GM12878 (cell line): ENCODE data around the gene MAST3. TPM values are rescaled to one million over a fixed set of nuclear protein-coding genes. Genes with fewer than 3 reads are reported as not detected.
A peak's percentile ranks its signal among the peaks of the same experiment; 100 is the strongest.

Experiments
- ATAC-seq: fragments of 200-7000 bp; cut with Tn5 transposase; 3 replicates; pipeline ENCODE4 v1.9.1; 2020; ENCODE audit warnings: mild to moderate bottlenecking, moderate library complexity
- BruUV-seq: library from RNA; stranded (reverse); fragments of 400-500 nt; replicated peaks from 2 replicates; lab custom pipeline; 2021; lab: Mats Ljungman, UMichigan
- CTCF ChIA-PET: fragments of 300-600 bp; sonication (Branson Sonifier 250); formaldehyde crosslinking; extraction: SDS; loops from one replicate; lab custom pipeline; 2021; ENCODE audit warnings: inconsistent platforms; lab: Yijun Ruan, JAX
- POLR2A ChIA-PET: fragments of 350-600 bp; formaldehyde crosslinking; extraction: SDS; loops from one replicate; lab custom pipeline; 2021; ENCODE audit warnings: inconsistent platforms; lab: Charles Lee
- RAD21 ChIA-PET: fragments of 300-600 bp; sonication (Branson Sonifier 250); formaldehyde crosslinking; loops from one replicate; lab custom pipeline; 2023; ENCODE audit warnings: antibody characterized with exemption; ENCODE audit not compliant: unreplicated experiment; lab: Charles Lee
- SMC1A ChIA-PET: fragments of 300-600 bp; sonication (Branson Sonifier 250); formaldehyde crosslinking; loops from one replicate; lab custom pipeline; 2023; ENCODE audit not compliant: unreplicated experiment, uncharacterized antibody; lab: Charles Lee
- DNase-seq: peaks from one replicate; pipeline ENCODE4 v3.0.0-alpha.2; 2011; ENCODE audit warnings: low read depth, low spot score
- FAIRE-seq: peaks from 3 replicates; lab custom pipeline; 2011; peaks lifted over from hg19 to GRCh38; lab: Jason Lieb, UNC
- H2AFZ ChIP-seq: 2 replicates; pipeline ENCODE4 v1.6.0; 2011; ENCODE audit warnings: low read depth, low read length, control low read depth; ENCODE audit not compliant: control insufficient read depth
- H3K27ac ChIP-seq: 2 replicates; pipeline ENCODE4 v1.5.1; 2011; ENCODE audit warnings: control low read depth; ENCODE audit not compliant: control insufficient read depth, insufficient read depth
- H3K27me3 ChIP-seq, 2 experiments: replicated peaks in 1 of 2; 2 replicates each; pipeline versions ENCODE4 v1.6.0 to v1.6.1; 2011; ENCODE audit warnings: low read length in 1 of 2; ENCODE audit not compliant: control insufficient read depth in 2 of 2, insufficient read depth in 2 of 2
- H3K36me3 ChIP-seq, 2 experiments: 2 replicates each; pipeline ENCODE4 v1.5.1; 2011; ENCODE audit warnings: low read length in 1 of 2; ENCODE audit not compliant: control insufficient read depth in 2 of 2, insufficient read depth in 2 of 2
- H3K4me1 ChIP-seq: 2 replicates; pipeline ENCODE4 v1.6.1; 2011; ENCODE audit warnings: mild to moderate bottlenecking, low read length, moderate library complexity, mixed read lengths; ENCODE audit not compliant: control insufficient read depth, insufficient read depth
- H3K4me2 ChIP-seq: 2 replicates; pipeline ENCODE4 v1.6.0; 2011; ENCODE audit warnings: control low read depth; ENCODE audit not compliant: control insufficient read depth, insufficient read depth
- H3K4me3 ChIP-seq: fragments of 200-600 bp; sonication (generic); 2 replicates; pipeline ENCODE4 v1.5.1; 2016
- H3K79me2 ChIP-seq: 2 replicates; pipeline ENCODE4 v1.6.0; 2011; ENCODE audit warnings: low read length; ENCODE audit not compliant: control insufficient read depth, insufficient read depth
- H3K9ac ChIP-seq: 2 replicates; pipeline ENCODE4 v1.8.0; 2011; ENCODE audit warnings: low read length, control low read depth, mixed read lengths; ENCODE audit not compliant: control insufficient read depth, insufficient read depth
- H3K9me3 ChIP-seq: replicated peaks from 3 replicates; pipeline ENCODE4 v1.5.1; 2011; ENCODE audit warnings: mild to moderate bottlenecking, low read length; ENCODE audit not compliant: control insufficient read depth, insufficient read depth
- H4K20me1 ChIP-seq: 2 replicates; pipeline ENCODE4 v1.6.0; 2011; ENCODE audit not compliant: control insufficient read depth, insufficient read depth
- CBFB ChIP-seq: IDR thresholded peaks from 2 replicates; pipeline ENCODE4 v1.6.1; 2016; ENCODE audit warnings: antibody characterized with exemption, low read depth
- CHD4 ChIP-seq: fragments of 200-600 bp; sonication (generic); IDR thresholded peaks from 2 replicates; pipeline ENCODE4 v1.6.1; 2016; ENCODE audit warnings: mild to moderate bottlenecking
- FOXK2 ChIP-seq: fragments of 450-650 bp; IDR thresholded peaks from 2 replicates; pipeline ENCODE4 v1.6.1; 2017; ENCODE audit warnings: mild to moderate bottlenecking, moderate library complexity
- HCFC1 ChIP-seq: fragments of 150-350 bp; IDR thresholded peaks from 2 replicates; pipeline ENCODE4 v1.6.1; 2014; ENCODE audit warnings: low read length
- HDAC2 ChIP-seq: fragments of 200-600 bp; sonication (generic); IDR thresholded peaks from 2 replicates; pipeline ENCODE4 v1.6.1; 2017
- JUNB ChIP-seq: IDR thresholded peaks from 2 replicates; pipeline ENCODE4 v1.6.1; 2016; ENCODE audit warnings: antibody characterized with exemption, mild to moderate bottlenecking
- KDM1A ChIP-seq: fragments of 200-600 bp; sonication (generic); IDR thresholded peaks from 2 replicates; pipeline ENCODE4 v1.6.1; 2016; ENCODE audit warnings: borderline replicate concordance
- POLR2AphosphoS5 ChIP-seq: IDR thresholded peaks from 2 replicates; pipeline ENCODE4 v1.6.1; 2011; ENCODE audit warnings: mild to moderate bottlenecking, low read length, inconsistent platforms
- SIN3A ChIP-seq: IDR thresholded peaks from 2 replicates; pipeline ENCODE4 v1.6.1; 2012; ENCODE audit warnings: low read depth, low read length, improper control_type of control experiment
- SMARCA5 ChIP-seq: fragments of 450-650 bp; IDR thresholded peaks from 2 replicates; pipeline ENCODE4 v1.6.1; 2017; ENCODE audit warnings: mild to moderate bottlenecking
- STAT3 ChIP-seq: IDR thresholded peaks from 2 replicates; pipeline ENCODE4 v1.6.1; 2011; ENCODE audit warnings: low read depth, low read length, improper control_type of control experiment
- YY1 ChIP-seq: IDR thresholded peaks from 2 replicates; pipeline ENCODE4 v1.6.1; 2011; ENCODE audit warnings: low read depth, mild to moderate bottlenecking, low read length
- ZBED1 ChIP-seq: IDR thresholded peaks from 2 replicates; pipeline ENCODE4 v1.6.1; 2016; ENCODE audit warnings: borderline replicate concordance
- ZNF24 ChIP-seq: fragments of 450-650 bp; IDR thresholded peaks from 2 replicates; pipeline ENCODE4 v1.6.1; 2017; ENCODE audit warnings: antibody characterized with exemption, mild to moderate bottlenecking
- WGBS: methylation state at CpG from one replicate; pipeline ENCODE4 v1.1.6; 2016; ENCODE audit warnings: low lambda C conversion rate; ENCODE audit not compliant: insufficient replicate concordance, insufficient coverage; ENCODE audit errors: missing lambda C conversion rate; 5-methylcytosine and 5-hydroxymethylcytosine counted together
- in situ Hi-C: fragments of 300-500 bp; cut with MboI; formaldehyde crosslinking; loops from 9 replicates; pipeline ENCODE4 v1.14.3; 2018; ENCODE audit warnings: mixed read lengths
- intact Hi-C: fragments of 100-400 bp; cut with micrococcal nuclease; formaldehyde crosslinking; loops from one replicate; pipeline ENCODE4 v1.14.2; 2022; ENCODE audit not compliant: unreplicated experiment
- polyA plus RNA-seq, 11 experiments: library from polyadenylated mRNA; depleted of rRNA in 4 of 11; unstranded in 6 of 11; stranded (reverse) in 5 of 11; fragments of >200 nt; fragmentation: Nextera tagmentation in 4 of 11; fragmentation: Illumina TruSeq in 1 of 11; extraction: Ambion mirVana in 4 of 11; extraction: Trizol in 1 of 11; gene quantifications; 1 replicate in 1 of 11; 2 replicates in 10 of 11; pipeline versions ENCODE4 v1.2.1 to v1.2.3, GENCODE V29; 2011 to 2016; ENCODE audit warnings: inconsistent platforms in 2 of 11, missing spikeins in 2 of 11, low read depth in 1 of 11
- total RNA-seq, 4 experiments: library from RNA; depleted of rRNA in 3 of 4; stranded (reverse); fragments of >200 nt in 3 of 4; fragmentation: Illumina TruSeq in 1 of 4; extraction: Trizol in 1 of 4; gene quantifications; 2 replicates each; pipeline versions ENCODE4 v1.2.1 to v1.2.3, GENCODE V29; 2013 to 2021
- TF ChIP-seq, protein P1 (sequence below): fragments of 450-650 bp; IDR thresholded peaks from 2 replicates; pipeline ENCODE4 v1.6.1; 2016; ENCODE audit warnings: mild to moderate bottlenecking

Gene MAST3
- total and polyA plus RNA-seq, 10 of the 15 experiments (the other 5 are each of a cell fraction or from before 2014, with no cell fraction given) = 3.0 to 22.2 (median 7.5) TPM

DNA sequence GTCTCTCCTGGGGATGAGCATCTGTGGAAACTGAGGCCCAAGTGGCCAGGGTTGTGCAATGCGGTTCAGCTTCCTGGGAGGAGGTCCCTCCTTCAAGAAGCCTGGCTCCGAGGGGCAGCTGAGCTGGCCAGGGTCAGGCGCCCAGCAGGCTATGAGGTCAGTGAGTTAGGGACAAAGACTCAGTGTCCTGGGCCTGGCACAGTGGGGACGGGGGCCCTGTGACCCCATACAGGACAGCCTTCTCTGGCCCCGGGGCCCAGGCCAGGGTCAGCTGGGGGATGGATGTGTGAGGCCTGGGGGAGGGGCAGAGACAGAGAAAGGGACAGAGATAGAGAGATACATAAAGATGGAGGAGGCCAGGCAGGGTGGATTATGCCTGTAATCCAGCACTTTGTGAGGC, 7.9 kb upstream of the MAST3 start:
- no peak overlapping the region for H3K9ac ChIP-seq
- ChIA-PET RAD21 (interaction anchor here (1.1 to 3.6 kb wide), 3 partner anchors 9 to 62 kb away, joined by 3 to 37 read pairs (median 6); partner anchors contain the start of gene MAST3), SMC1A (interaction anchor here (5.0 kb wide), 1 partner anchor 9 kb away, joined by 30 read pairs; the partner anchor contains the start of gene MAST3)

DNA sequence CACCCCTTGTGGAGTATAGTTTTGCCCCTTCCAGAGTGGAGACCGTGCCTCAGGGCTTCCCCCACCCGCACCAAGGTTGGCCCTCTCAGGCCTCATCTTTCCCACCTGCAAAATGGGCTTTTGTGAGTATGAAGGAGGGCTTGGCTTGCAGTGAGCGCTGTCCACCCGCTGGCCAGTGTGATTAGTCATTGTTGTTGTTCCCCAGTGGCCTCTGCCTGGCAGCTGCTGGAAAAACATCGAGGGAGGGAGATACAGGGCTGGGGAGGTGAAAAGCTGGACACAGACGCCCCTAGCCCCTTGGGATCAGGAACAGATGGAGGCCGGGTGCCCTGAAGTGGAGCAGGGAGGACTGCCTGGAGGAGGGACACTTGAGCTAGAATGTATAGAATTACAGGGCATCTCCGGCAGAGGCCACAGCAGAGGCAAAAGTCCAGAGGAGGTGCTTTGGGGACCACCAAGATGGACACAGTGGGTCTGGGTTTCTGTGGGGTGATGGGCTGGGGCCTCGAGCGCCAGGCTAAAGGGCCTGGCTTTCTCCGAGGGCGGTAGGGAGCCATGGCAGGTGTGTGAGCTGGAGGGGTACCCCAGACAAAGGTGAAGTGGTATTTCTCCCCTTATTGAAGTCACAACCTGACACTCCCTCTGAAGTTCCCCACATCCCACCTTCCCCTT, 6.9 kb upstream of the MAST3 start:
- POLR2A ChIA-PET = interaction anchor here (0.6 to 4.2 kb wide), 11 partner anchors 8 to 1014 kb away, joined by 3 to 31 read pairs (median 6); partner anchors contain the start of genes JUND and MAST3
- no peak for TF ChIP-seq CBFB
- no peak for TF ChIP-seq FOXK2
- TF ChIP-seq HDAC2 = no peak
- no peak for TF ChIP-seq YY1
- TF ChIP-seq, protein P1, sequence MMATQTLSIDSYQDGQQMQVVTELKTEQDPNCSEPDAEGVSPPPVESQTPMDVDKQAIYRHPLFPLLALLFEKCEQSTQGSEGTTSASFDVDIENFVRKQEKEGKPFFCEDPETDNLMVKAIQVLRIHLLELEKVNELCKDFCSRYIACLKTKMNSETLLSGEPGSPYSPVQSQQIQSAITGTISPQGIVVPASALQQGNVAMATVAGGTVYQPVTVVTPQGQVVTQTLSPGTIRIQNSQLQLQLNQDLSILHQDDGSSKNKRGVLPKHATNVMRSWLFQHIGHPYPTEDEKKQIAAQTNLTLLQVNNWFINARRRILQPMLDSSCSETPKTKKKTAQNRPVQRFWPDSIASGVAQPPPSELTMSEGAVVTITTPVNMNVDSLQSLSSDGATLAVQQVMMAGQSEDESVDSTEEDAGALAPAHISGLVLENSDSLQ = 0 out of 2 replicates have a peak, but pooled peaks have one; percentile 3
- 0 out of 2 replicates have a peak, but pooled peaks have one; percentile 69 for TF ChIP-seq KDM1A
- no peak for TF ChIP-seq POLR2AphosphoS5
- TF ChIP-seq SMARCA5 = no peak; the same call in 1 of the 2 replicates
- TF ChIP-seq STAT3 = no peak
- TF ChIP-seq ZBED1 = no peak
- 0 out of 2 replicates have a peak, but pooled peaks have one; percentile 38 for TF ChIP-seq CHD4
- no peak for TF ChIP-seq ZNF24

More for the DNA sequence above, 7.9 kb upstream of the MAST3 start:
- Histone ChIP-seq H3K36me3 (no peaks in the 10 kb centered on the region), H3K27ac (peak overlapping the region; percentile 93), H3K9me3 (no peaks in the 10 kb centered on the region), H2AFZ (no peak overlapping the region), H3K79me2 (peaks cover 9% of the 10 kb centered on the region), H3K27me3 (no peaks in the 10 kb centered on the region), H3K4me1 (peaks cover 34% of the 10 kb centered on the region), H3K4me3 (0 out of 2 replicates have a peak overlapping the region, but pooled peaks have one; percentile 19), H3K4me2 (peak overlapping the region; percentile 66), H4K20me1 (no peaks in the 10 kb centered on the region)
- DNase-seq (no peak), ATAC-seq (no peak), FAIRE-seq (no peak)
- ChIA-PET POLR2A (interaction anchor here (1.7 to 4.2 kb wide), 3 partner anchors 9 to 115 kb away, joined by 5 to 31 read pairs (median 10); partner anchors contain the start of gene MAST3), CTCF (no interaction called here)
- intact Hi-C loops (no loop called here), in situ Hi-C loops (no loop called here)
- WGBS = 71% methylated on average over 5 of the region's 5 CpGs
- TF ChIP-seq JUNB (no peak), HCFC1 (no peak), SIN3A (no peak)
- no TSS peak for BruUV-seq

More for the DNA sequence above, 6.9 kb upstream of the MAST3 start:
- Histone ChIP-seq H3K4me1 (peaks cover 34% of the 10 kb centered on the region), H4K20me1 (no peaks in the 10 kb centered on the region), H3K4me3 (0 out of 2 replicates have a peak overlapping the region, but pooled peaks have one; percentile 15), H3K27me3 (no peaks in the 10 kb centered on the region), H3K36me3 (no peaks in the 10 kb centered on the region; a peak in 1 of 4 replicates), H3K4me2 (peak overlapping the region; percentile 48), H3K9ac (peak overlapping the region; percentile 72), H2AFZ (peak overlapping the region; percentile 88), H3K9me3 (no peaks in the 10 kb centered on the region), H3K27ac (peak overlapping the region; percentile 93), H3K79me2 (peaks cover 9% of the 10 kb centered on the region)
- in situ Hi-C loops (no loop called here), intact Hi-C loops (no loop called here)
- FAIRE-seq (no peak), ATAC-seq (no peak), DNase-seq (no peak)
- 59% methylated on average over 12 of the region's 12 CpGs for WGBS
- CTCF ChIA-PET = interaction anchor here (0.9 to 2.2 kb wide), 8 partner anchors 19 to 191 kb away, joined by 3 to 7 read pairs (median 4); partner anchors contain the start of gene JUND
- RAD21 ChIA-PET = interaction anchor here (0.5 to 1.8 kb wide), 7 partner anchors 9 to 251 kb away, joined by 3 to 14 read pairs (median 5); no protein-coding TSS in a partner anchor
- SMC1A ChIA-PET = interaction anchor here (0.8 to 5.0 kb wide), 9 partner anchors 8 to 78 kb away, joined by 4 to 30 read pairs (median 5); partner anchors contain the start of gene MAST3
- no TSS peak for BruUV-seq
